Muscle layer of colon (tissue), 2 donors: ENCODE measurements around the gene PPFIBP1.

ENCODE experiments used
- H3K27ac ChIP-seq: one replicate; pipeline ENCODE4 v1.7.0; 2013; ENCODE audit warnings: low read depth, mild to moderate bottlenecking, low read length, moderate library complexity
- H3K27me3 ChIP-seq, 2 donors: one replicate each; pipeline ENCODE4 v1.7.0; 2013; ENCODE audit warnings: low read length in 2 of 2, mild to moderate bottlenecking in 2 of 2; ENCODE audit not compliant: insufficient read depth in 2 of 2, control insufficient read depth in 1 of 2
- H3K36me3 ChIP-seq: one replicate; pipeline ENCODE4 v1.7.0; 2013; ENCODE audit warnings: mild to moderate bottlenecking, low read length; ENCODE audit not compliant: insufficient read depth
- H3K4me1 ChIP-seq: one replicate; pipeline ENCODE4 v1.7.0; 2013; ENCODE audit warnings: mild to moderate bottlenecking, low read length; ENCODE audit not compliant: insufficient read depth
- H3K4me3 ChIP-seq, 2 donors: one replicate each; pipeline ENCODE4 v1.7.0; 2013; ENCODE audit warnings: low read length in 2 of 2, low read depth in 1 of 2, mild to moderate bottlenecking in 1 of 2, moderate library complexity in 1 of 2
- H3K9ac ChIP-seq: one replicate; pipeline ENCODE4 v1.7.0; 2013; ENCODE audit warnings: low read length
- H3K9me3 ChIP-seq: one replicate; pipeline ENCODE4 v1.7.0; 2013; ENCODE audit warnings: mild to moderate bottlenecking, low read length
- donor health status: abdominal sarcoma.
- donor health status: Adenocarcinoma of cecum.

The PPFIBP1 gene

GRCh38 chr12:27513155-27513824 is 10.7 kb upstream of the PPFIBP1 start:
- H3K36me3 ChIP-seq: no peaks in the 10 kb centered on the region
- H3K9ac ChIP-seq: no peak overlapping the region
- H3K27ac ChIP-seq: no peak overlapping the region
- no peaks in the 10 kb centered on the region for H3K9me3 ChIP-seq
- H3K4me3 ChIP-seq: no peak overlapping the region
- no peaks in the 10 kb centered on the region for H3K27me3 ChIP-seq
- H3K4me1 ChIP-seq: peaks cover 8% of the 10 kb centered on the region

- Histone ChIP-seq H3K4me3 (no peak overlapping the region), H3K9me3 (no peaks in the 10 kb centered on the region), H3K27me3 (no peaks in the 10 kb centered on the region), H3K9ac (no peak overlapping the region), H3K36me3 (no peaks in the 10 kb centered on the region), H3K4me1 (peaks cover 8% of the 10 kb centered on the region), H3K27ac (no peak overlapping the region)
Observed at GRCh38 chr12:27515671-27516070, 8.3 kb upstream of the PPFIBP1 start.

DNA sequence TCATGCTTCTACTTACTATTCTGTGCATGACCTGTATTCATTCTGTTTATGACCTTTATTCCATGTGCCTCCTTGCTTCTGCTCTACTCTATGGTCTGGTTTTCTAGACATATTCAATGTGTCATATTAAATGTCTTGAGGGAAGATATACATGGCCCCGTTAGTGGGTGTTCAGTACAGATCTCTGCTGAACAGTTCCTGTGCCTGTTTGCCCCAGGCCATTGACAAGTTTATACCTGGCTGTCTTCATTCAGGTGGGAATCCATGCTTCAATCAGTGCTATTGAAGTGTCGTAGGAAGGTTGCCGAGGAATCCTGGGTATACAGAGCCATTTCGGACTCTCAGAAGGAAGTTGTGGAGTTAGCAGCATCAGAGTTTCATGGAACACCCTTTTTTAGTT is 7.4 kb upstream of the PPFIBP1 start:
- Histone ChIP-seq H3K4me1 (peaks cover under 1% of the 10 kb centered on the region), H3K27ac (no peak overlapping the region), H3K9me3 (no peaks in the 10 kb centered on the region), H3K27me3 (no peaks in the 10 kb centered on the region), H3K9ac (no peak overlapping the region), H3K36me3 (no peaks in the 10 kb centered on the region), H3K4me3 (no peak overlapping the region)

DNA sequence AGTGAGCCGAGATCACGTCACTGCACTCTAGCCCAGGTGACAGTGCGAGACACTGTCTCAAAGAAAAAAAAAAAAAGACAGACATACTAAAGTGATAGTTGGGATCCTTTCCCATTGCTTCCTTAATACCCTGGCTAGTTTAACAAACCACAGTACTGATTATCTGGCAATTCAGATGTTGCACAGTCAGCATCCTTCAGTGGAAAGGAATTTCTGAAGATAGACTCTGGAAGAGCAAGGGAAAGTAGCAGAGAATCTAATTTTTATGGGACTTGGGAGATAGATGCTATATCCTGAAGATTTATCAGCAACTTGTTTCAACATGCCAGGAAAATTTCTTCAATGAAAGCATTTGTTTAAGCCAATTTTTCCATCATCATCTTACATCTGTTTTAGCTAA is 6.5 kb upstream of the PPFIBP1 start:
- Histone ChIP-seq H3K9ac (no peak overlapping the region), H3K36me3 (no peaks in the 10 kb centered on the region), H3K27ac (no peak overlapping the region), H3K4me3 (no peak overlapping the region), H3K4me1 (no peaks in the 10 kb centered on the region), H3K27me3 (no peaks in the 10 kb centered on the region), H3K9me3 (no peaks in the 10 kb centered on the region)

DNA sequence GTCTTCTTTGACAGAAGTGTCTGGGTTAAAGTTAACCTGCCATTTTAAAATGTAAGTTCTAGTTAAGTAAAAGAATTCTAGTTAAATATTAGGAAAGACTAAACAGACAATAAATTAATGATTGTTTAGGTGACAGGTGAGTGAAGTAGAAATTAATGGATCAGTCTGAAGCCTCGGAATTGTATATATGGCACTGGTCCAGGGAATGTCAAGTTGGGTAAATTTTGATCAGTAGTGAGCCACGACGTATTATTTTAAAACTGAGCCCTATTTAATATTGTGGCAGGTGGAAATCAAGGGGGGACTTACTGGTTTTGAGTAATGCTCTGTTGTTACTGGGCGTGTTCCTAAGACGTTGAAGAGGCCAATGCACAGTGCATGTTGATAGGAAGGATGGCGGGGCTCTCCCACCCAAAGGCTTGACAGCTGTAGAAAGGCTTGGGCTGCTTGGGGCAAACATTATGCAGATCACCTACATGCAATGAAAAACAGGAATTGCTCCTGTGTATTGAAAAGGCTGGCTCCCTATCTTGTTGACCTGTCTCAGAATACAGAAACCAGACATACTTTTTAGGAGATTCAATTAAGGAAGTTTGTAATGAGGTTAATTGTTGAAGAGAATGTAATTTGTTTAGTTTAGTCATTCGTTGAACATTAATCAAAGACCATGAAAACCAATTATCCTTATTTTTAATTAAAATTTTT is 5.9 kb upstream of the PPFIBP1 start:
- Histone ChIP-seq H3K36me3 (no peaks in the 10 kb centered on the region), H3K4me3 (no peak overlapping the region), H3K27me3 (no peaks in the 10 kb centered on the region), H3K4me1 (peaks cover 2% of the 10 kb centered on the region), H3K9ac (no peak overlapping the region), H3K27ac (no peak overlapping the region), H3K9me3 (no peaks in the 10 kb centered on the region)

DNA sequence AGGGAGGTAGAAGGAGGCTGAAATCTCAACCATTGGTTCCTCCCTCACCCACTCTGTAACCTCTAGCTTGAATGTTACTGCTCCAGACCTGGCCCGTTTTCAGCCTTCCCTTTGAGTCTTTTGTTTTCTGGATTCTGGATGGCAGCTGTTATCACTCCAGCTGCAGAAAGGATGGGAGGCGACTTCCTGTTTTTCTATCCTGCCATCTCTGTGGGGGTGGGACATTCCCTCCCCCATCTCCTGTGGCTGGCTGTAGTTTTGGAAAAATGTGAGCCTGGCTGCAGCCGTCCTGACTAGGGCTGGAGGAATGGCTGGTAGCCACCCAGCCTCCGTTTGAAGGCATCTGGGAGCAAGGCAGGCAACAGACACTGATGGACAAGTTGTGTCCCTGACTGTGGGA is 2.9 kb upstream of the PPFIBP1 start:
- Histone ChIP-seq H3K27me3 (no peaks in the 10 kb centered on the region), H3K36me3 (no peaks in the 10 kb centered on the region), H3K4me1 (peaks cover 9% of the 10 kb centered on the region), H3K27ac (no peak overlapping the region), H3K9ac (no peak overlapping the region), H3K4me3 (no peak overlapping the region), H3K9me3 (no peaks in the 10 kb centered on the region)

DNA sequence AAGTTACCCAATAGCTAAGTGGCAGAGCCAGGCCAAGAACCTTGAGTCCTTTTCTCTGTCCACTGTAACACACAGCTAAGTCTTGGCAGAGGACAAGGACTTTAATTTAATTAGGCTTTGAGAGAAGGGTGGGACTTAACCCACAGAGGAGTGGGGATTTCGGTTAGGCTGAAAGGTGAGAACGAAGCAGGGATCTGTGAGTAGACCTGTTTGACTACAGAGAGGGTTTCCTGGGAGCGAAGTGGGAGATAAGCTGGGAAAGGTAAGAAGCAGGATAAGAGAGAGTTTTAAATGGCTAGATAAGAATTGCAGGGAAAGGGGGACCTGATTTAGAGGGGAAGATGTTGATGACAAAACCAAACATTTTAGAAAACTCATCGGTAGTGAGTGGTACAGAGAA is 2.0 kb upstream of the PPFIBP1 start:
- H3K27me3 ChIP-seq: no peaks in the 10 kb centered on the region
- no peak overlapping the region for H3K9ac ChIP-seq
- no peaks in the 10 kb centered on the region for H3K9me3 ChIP-seq
- no peaks in the 10 kb centered on the region for H3K36me3 ChIP-seq
- H3K27ac ChIP-seq: no peak overlapping the region
- H3K4me1 ChIP-seq: peaks cover 9% of the 10 kb centered on the region
- no peak overlapping the region for H3K4me3 ChIP-seq

- Histone ChIP-seq H3K27me3 (no peaks in the 10 kb centered on the region), H3K9me3 (no peaks in the 10 kb centered on the region), H3K9ac (peak overlapping the region; percentile 88), H3K4me3 (peak overlapping the region; percentile 70 to 89), H3K27ac (peak overlapping the region; percentile 95), H3K4me1 (peaks cover 9% of the 10 kb centered on the region), H3K36me3 (no peaks in the 10 kb centered on the region)
Observed at GRCh38 chr12:27523305-27523641, 733 bp upstream of the PPFIBP1 start.

GRCh38 chr12:27524494-27524835 is 459 bp downstream of the PPFIBP1 start:
- no peaks in the 10 kb centered on the region for H3K36me3 ChIP-seq
- H3K9ac ChIP-seq: peak overlapping the region; percentile 78
- H3K4me1 ChIP-seq: peaks cover 9% of the 10 kb centered on the region
- peak overlapping the region; percentile 70 to 89 for H3K4me3 ChIP-seq
- no peaks in the 10 kb centered on the region for H3K9me3 ChIP-seq
- peak overlapping the region; percentile 95 for H3K27ac ChIP-seq
- no peaks in the 10 kb centered on the region for H3K27me3 ChIP-seq

GRCh38 chr12:27524839-27525753 is 1.1 kb downstream of the PPFIBP1 start:
- H3K27me3 ChIP-seq: no peaks in the 10 kb centered on the region
- peak overlapping the region; percentile 70 to 89 for H3K4me3 ChIP-seq
- peaks cover 9% of the 10 kb centered on the region for H3K4me1 ChIP-seq
- peak overlapping the region; percentile 78 for H3K9ac ChIP-seq
- H3K36me3 ChIP-seq: no peaks in the 10 kb centered on the region
- H3K9me3 ChIP-seq: no peaks in the 10 kb centered on the region
- peak overlapping the region; percentile 45 for H3K27ac ChIP-seq

- H3K4me3 ChIP-seq: no peak overlapping the region
- H3K9me3 ChIP-seq: no peaks in the 10 kb centered on the region
- no peak overlapping the region for H3K9ac ChIP-seq
- H3K4me1 ChIP-seq: peaks cover 21% of the 10 kb centered on the region
- H3K27me3 ChIP-seq: no peaks in the 10 kb centered on the region
- H3K36me3 ChIP-seq: no peaks in the 10 kb centered on the region
- H3K27ac ChIP-seq: no peak overlapping the region
Observed at GRCh38 chr12:27527512-27527911, 3.5 kb downstream of the PPFIBP1 start.
